HK-2 (cell line): ENCODE data around the gene ARHGEF17.
A peak's percentile ranks its signal among the peaks of the same experiment; 100 is the strongest.
"Not testable (repeated sequence)": the region's sequence is repeated elsewhere in the genome, so short reads cannot be mapped to it uniquely, and the experiment has no call there.

Source experiments
- DNase-seq: peaks from one replicate; pipeline ENCODE4 v3.0.0-alpha.2; 2018; ENCODE audit not compliant: unreplicated experiment

Gene ARHGEF17

GRCh38 chr11:73273222-73273895 lies 34.7 kb upstream of the ARHGEF17 start:
- no peak for DNase-seq

- not testable (repeated sequence) for DNase-seq
Observed at GRCh38 chr11:73274191-73274590, 33.9 kb upstream of the ARHGEF17 start.

- DNase-seq: no peak
Observed at GRCh38 chr11:73274722-73275380, 33.2 kb upstream of the ARHGEF17 start.

- no peak for DNase-seq
Observed at GRCh38 chr11:73275381-73275750, 32.7 kb upstream of the ARHGEF17 start.

- DNase-seq: no peak
Observed at GRCh38 chr11:73277467-73277866, 30.6 kb upstream of the ARHGEF17 start.

- no peak for DNase-seq
Observed at GRCh38 chr11:73280626-73281025, 27.4 kb upstream of the ARHGEF17 start.

DNA sequence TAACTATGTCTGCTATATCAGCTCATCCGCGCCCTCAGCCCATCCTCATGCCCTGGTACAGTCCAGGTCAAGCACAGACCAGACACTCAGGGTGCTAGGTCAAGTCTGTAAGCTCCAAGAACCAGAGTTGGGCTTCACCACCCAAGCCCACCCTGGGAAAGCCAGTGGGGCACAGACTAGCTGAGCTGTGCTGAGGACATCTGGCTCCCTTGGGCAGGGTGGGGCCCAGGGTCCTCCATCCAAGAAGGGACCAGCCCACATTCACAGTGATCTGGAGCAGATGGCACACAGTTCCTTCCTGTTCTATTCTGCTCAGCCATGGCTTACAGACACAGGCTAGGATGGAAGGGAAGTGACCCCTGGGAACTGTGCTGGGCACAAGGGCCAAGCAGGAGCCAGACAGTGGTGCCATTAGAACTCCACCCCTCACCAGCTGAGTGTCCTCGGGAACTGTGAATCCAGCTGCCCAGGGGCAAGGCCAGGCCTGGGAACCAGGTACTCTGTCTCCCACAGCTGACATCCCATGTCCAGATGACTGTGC lies 26.8 kb upstream of the ARHGEF17 start:
- no peak for DNase-seq

DNA sequence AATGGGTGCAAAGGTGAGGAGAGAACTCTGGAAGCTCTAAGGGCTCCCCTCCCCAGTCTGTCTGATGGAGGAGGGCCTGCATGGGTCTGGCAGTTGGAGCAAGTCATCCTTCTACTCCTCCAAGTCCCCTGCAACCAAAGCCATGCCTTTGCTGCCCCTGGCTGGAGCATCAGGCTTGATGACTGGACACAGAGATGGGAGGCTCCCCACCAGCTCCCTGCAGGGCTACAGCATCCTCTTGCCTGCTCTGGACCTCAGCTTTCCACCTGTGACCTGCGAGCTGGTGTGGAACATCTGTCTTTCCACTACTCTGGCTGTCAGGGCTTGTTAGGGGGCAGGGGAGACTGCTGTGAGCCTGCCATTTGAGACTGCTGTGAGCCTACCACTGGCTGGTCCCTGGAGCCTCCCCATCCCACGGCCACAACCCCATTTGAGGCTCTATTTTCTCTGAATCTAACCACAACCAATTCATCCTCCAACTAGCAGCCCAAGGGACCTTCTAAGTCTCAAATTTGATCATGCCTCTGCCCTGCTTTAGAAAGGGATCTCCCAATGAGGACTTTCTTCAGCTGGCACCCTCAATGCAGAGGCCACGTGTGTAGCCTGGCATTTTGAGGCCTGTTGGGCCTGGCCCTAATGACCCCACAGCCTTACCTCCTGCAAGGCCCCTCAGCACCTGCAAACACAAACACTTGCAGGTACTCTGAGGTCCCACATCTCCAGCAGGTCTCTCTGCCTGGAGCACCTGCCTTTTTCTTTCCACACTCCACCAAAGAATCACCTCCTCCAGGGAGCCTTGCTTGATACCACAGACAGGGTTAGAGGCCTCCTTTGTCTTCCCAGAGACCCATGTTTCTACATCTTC lies 26.0 kb upstream of the ARHGEF17 start:
- DNase-seq: no peak

DNA sequence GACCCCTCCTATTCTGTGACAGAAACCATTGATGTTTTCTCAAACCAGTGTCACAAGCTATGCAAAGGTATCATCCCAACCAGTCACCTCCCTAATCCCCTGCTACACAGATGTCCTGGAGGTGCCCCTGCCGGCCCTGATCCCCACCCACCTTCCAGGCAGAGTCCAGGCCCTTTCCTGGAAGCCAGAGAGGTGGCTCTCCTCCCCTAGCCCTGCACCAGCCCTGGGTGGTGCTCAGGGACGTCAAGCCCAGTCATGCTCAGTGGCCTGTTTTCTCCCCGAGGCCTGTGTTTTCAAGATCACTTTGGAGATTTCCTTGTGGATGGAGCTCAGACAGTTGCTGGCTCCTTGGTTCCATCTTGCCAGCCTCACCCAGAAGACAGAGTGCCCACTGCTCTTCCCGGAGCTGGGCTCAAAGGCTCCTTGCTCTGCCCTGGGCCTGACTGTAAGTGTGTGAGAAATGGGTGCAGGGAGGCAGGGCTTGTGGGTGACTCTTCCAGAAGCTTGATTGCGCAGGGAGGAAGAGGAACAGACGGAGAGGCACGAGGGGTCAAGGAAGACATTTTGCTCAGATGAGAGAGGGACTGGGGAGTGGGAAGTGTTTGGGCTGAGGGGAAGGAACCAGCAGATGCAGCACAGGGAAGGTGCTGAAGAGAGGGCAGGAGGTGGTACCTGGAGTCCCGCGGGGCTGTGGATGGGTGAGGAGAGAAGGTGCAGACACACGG lies 24.6 kb upstream of the ARHGEF17 start:
- no peak for DNase-seq

DNA sequence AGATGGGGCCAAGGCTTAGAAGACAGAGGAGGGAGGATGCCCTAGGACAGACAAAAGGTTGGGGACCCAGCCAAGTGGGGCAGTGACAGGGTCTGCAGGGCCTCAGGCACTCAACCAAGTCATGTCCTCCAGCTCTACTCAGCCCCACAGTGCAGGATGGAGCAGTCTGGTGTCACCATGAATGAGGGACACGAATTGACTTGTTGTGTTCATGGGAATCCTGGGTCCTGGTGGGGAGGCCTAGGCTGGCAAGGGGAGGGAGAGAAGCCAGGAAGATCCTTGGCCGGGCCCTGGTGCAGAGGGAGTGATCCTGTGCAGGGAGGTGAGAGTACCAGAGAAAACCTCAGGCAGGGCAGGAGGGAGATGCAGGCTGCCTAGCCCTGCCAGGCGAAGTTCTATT lies 24.0 kb upstream of the ARHGEF17 start:
- DNase-seq: no peak

GRCh38 chr11:73285721-73286120 lies 22.4 kb upstream of the ARHGEF17 start:
- no peak for DNase-seq

DNA sequence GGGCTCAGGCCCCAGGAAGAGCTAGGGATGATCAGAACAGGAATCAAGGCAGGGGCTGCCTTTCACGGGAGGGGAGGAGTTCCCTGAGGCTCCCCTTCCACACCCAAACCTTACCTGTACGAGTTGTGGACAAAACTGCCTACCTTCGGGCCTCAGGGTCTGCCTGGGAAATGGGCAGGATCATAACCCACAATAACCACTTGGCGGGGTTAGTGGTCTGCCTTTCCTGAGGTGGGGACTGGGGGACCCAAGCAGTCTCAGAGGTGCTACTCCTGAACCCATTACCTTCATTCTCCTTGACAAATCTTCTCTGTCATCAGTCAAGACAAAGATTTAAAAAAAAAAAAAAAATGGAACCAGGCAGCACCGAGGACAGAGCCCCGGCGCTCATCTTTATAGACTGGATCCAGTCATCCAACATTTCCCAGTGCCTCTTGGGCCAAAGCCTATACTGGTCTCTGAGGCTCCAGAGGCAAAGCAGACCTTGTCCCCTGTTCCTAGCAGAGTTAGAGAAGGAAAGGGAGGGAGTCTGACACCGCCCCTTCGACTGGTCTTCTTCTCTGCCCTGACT lies 21.8 kb upstream of the ARHGEF17 start:
- no peak for DNase-seq

DNA sequence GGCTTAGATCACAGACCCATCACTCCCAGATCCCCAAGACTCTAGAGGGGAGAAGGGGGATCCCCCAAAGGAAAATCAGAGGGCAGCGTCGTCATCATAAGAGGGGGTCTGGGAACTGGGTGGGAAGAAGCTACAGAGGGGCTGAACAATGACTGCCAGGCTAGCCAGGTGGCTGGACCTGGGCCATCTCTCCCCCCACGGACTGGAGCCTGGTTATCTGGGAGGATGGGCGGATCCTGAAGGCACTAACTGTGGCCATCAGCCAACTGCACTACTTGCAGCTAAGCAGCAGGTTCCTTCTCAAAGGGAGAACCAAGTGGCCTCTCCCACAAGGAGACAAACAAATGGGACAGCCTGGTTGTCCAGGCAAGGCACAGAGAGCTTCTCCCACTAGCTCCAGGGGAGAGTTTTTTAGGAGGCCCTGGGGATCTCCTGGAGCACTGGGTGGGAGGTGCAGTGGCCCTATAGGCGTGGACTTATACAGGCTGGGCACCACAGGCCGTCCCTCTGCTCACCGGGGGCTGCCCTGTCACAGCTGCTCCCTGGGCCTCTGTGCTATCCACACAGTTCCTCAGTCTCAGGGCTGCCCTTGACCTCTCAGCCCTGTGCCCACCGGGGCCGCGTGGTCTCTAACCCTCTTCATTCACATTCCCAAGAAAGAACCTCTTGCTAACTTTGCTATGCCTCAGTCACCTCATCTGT lies 20.5 kb upstream of the ARHGEF17 start:
- no peak for DNase-seq

DNA sequence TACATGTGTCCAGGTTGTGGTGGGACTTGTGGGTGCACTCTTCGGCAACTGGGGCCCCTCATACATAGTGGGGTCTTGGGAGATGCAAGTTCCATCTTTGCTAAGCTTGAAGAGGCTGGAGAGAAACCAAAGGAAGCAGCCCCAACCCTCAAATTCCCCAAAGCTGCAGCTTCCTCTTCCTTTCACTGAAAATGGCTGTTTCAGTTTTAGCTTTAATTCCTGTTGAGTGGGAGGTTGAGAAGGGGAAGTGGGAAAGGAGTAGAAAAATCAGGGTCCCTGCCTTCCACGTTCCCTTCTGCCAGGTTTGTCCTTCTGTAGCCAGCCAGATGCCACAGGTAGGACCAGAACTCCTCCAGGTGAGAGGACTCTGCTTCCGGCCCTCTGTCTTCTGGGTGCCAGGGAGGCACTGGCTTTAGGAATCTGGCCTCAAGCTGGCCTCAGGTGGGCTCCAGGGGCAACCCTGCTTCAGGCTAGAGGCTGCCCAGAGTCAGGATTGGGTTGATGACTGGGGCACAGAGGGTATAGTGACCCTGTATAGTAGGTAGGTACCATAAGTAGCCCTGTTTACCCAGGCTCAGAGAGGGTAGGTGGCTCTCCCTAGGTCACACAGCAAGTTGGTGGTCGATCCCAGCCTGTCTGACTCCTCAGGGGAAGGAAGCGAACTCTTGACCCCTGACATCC lies 19.7 kb upstream of the ARHGEF17 start:
- DNase-seq: no peak

DNA sequence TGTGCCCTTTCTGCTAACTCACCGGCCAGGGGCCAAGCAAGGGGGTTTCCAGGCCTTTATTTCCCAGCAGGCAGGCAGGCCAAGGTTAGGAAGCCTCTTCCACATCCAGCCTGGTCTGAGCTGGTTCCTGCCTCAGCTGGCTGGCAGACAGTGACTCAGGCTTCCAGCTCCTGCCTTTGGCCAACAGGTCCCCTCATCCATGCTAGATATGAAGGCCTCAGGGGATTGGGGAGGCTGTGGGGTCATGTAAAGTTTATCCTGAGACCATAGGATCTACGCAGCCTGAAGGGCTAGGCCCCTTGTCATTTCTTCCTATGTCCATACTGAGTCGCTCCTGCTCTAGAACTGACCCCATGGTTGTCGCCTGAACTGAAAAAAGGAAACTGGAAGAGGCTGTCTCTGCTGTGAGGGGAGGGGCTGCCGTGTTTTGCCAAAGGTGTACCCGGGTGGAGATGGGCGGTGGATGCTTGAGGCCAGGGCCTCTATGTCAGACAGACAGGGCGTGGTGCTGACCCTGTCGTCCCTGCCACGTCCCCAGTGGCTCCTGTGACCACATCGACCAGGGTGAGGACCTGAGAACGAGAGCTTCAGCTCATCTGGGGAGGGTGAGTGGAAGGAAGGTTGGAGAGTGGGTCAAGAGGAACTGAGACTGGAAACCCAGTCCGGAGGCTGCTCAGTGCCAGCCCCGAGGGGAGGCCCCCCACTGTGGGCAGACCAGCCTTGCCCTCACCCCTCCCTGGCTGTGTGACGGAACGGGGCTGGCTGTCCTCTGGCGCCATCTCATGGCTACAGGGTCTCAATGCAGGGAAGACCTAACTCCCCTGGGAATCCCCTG lies 19.0 kb upstream of the ARHGEF17 start:
- DNase-seq: peak; percentile 83

GRCh38 chr11:73290536-73290935 lies 17.5 kb upstream of the ARHGEF17 start:
- DNase-seq: no peak

DNA sequence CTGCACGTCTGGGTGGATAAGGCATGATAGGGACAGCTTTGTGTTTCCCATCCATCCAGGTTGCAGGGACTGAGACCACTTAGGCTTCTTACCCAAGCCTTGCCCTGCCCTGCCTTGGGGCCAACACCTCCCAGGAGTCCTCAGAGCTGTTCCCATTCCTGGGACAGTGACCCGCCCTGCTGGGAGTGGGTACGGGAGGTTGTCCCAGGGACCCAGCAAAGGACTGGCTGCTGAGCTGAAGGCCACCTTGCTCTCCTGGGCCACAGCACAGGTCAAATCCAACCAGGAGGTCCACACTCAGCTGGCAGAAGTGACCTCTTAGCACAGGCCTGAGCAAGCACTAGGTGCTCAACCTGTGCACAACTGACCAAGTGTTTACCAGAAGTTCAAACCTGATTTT lies 16.9 kb upstream of the ARHGEF17 start:
- DNase-seq: no peak

- no peak for DNase-seq
Observed at GRCh38 chr11:73291781-73292524, 16.1 kb upstream of the ARHGEF17 start.

GRCh38 chr11:73292525-73292894 lies 15.6 kb upstream of the ARHGEF17 start:
- no peak for DNase-seq
